Vagina (tissue), 2 donors: Measurements from ENCODE around the gene AGO3. TPM values are rescaled to one million over a fixed set of nuclear protein-coding genes. Genes with fewer than 3 reads are reported as not detected.

Source experiments
- DNase-seq, 2 donors: peaks; one replicate each; pipeline ENCODE4 v3.0.0-alpha.2; 2017; ENCODE audit errors: extremely low spot score in 2 of 2
- H3K27ac ChIP-seq: fragments of 200-600 bp; sonication (generic); one replicate; pipeline ENCODE4 v1.5.1; 2019
- H3K27me3 ChIP-seq: fragments of 200-600 bp; sonication (generic); one replicate; pipeline ENCODE4 v1.5.1; 2019
- H3K36me3 ChIP-seq, 2 donors: fragments of 200-600 bp; sonication (generic); one replicate each; pipeline ENCODE4 v1.5.1; 2017 to 2019
- H3K4me1 ChIP-seq: fragments of 200-600 bp; sonication (generic); one replicate; pipeline ENCODE4 v1.5.1; 2019
- H3K4me3 ChIP-seq, 2 donors: fragments of 200-600 bp; sonication (generic); 1 replicate in 1 of 2; 2 replicates in 1 of 2; pipeline ENCODE4 v1.5.1; 2016 to 2019
- H3K9me3 ChIP-seq: fragments of 200-600 bp; sonication (generic); one replicate; pipeline ENCODE4 v1.5.1; 2019
- POLR2A ChIP-seq, 2 donors: fragments of 450-650 bp; IDR thresholded peaks; one replicate each; pipeline ENCODE4 v1.6.1; 2017; ENCODE audit warnings: antibody characterized with exemption in 2 of 2, mild to moderate bottlenecking in 2 of 2, moderate library complexity in 2 of 2
- POLR2AphosphoS5 ChIP-seq, 2 donors: sonication (generic); formaldehyde crosslinking; IDR thresholded peaks; one replicate each; pipeline ENCODE4 v1.9.0; 2017; ENCODE audit warnings: antibody characterized with exemption in 2 of 2, mild to moderate bottlenecking in 2 of 2, low read depth in 1 of 2; ENCODE audit not compliant: insufficient read depth in 1 of 2
- intact Hi-C: fragments of 100-400 bp; cut with DNase I; formaldehyde crosslinking; loops from one replicate; pipeline ENCODE4 v1.15.1; 2023
- total RNA-seq: library from RNA; depleted of rRNA; stranded (reverse); fragments of >200 nt; gene quantifications from one replicate; pipeline ENCODE4 v1.2.3, GENCODE V29; 2016
- TF ChIP-seq, protein P1 (sequence below), 3 experiments: fragments of 450-650 bp in 2 of 3; fragments of 200-600 bp in 1 of 3; sonication (generic) in 1 of 3; IDR thresholded peaks; one replicate each; pipeline ENCODE4 v1.5.1; 2017 to 2019; ENCODE audit warnings: antibody characterized with exemption in 3 of 3, mild to moderate bottlenecking in 2 of 3, moderate library complexity in 2 of 3

The AGO3 gene
- total RNA-seq, 1 donor from 2014 or later, result 17.2 TPM

- Histone ChIP-seq H3K4me3 (peak overlapping the region; percentile 89 to 99), H3K27ac (peak overlapping the region; percentile 88), H3K36me3 (peaks cover 0 to 34% of the 10 kb centered on the region in 2 donors), H3K4me1 (peaks cover 30% of the 10 kb centered on the region), H3K27me3 (no peaks in the 10 kb centered on the region), H3K9me3 (no peaks in the 10 kb centered on the region)
- no peak for DNase-seq
- intact Hi-C loops, result no loop called here
- TF ChIP-seq, protein P1, sequence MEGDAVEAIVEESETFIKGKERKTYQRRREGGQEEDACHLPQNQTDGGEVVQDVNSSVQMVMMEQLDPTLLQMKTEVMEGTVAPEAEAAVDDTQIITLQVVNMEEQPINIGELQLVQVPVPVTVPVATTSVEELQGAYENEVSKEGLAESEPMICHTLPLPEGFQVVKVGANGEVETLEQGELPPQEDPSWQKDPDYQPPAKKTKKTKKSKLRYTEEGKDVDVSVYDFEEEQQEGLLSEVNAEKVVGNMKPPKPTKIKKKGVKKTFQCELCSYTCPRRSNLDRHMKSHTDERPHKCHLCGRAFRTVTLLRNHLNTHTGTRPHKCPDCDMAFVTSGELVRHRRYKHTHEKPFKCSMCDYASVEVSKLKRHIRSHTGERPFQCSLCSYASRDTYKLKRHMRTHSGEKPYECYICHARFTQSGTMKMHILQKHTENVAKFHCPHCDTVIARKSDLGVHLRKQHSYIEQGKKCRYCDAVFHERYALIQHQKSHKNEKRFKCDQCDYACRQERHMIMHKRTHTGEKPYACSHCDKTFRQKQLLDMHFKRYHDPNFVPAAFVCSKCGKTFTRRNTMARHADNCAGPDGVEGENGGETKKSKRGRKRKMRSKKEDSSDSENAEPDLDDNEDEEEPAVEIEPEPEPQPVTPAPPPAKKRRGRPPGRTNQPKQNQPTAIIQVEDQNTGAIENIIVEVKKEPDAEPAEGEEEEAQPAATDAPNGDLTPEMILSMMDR (IDR thresholded peaks at IDR 0.05), result no peak
- no peak for TF ChIP-seq POLR2A (IDR thresholded peaks at IDR 0.05)
- TF ChIP-seq POLR2AphosphoS5 (IDR thresholded peaks at IDR 0.05; ENCODE audit: insufficient read depth in 1 of 2, low read depth in 1 of 2), result no peak
Observed at GRCh38 chr1:36089393-36090121, 158.7 kb downstream of the AGO3 start.

- Histone ChIP-seq H3K9me3 (no peaks in the 10 kb centered on the region), H3K4me3 (no peak overlapping the region), H3K4me1 (peaks cover 27% of the 10 kb centered on the region), H3K27ac (no peak overlapping the region), H3K36me3 (peaks cover 0 to 43% of the 10 kb centered on the region in 2 donors), H3K27me3 (no peaks in the 10 kb centered on the region)
- no peak for TF ChIP-seq POLR2A (IDR thresholded peaks at IDR 0.05)
- TF ChIP-seq, protein P1 (IDR thresholded peaks at IDR 0.05), result no peak
- no peak for TF ChIP-seq POLR2AphosphoS5 (IDR thresholded peaks at IDR 0.05; ENCODE audit: insufficient read depth in 1 of 2, low read depth in 1 of 2)
- no peak for DNase-seq
- intact Hi-C loops, result no loop called here
Observed at GRCh38 chr1:36091141-36091540, 160.2 kb downstream of the AGO3 start.

GRCh38 chr1:36091698-36092097, 160.8 kb downstream of the AGO3 start:
- peaks cover 27% of the 10 kb centered on the region for H3K4me1 ChIP-seq
- H3K9me3 ChIP-seq, result no peaks in the 10 kb centered on the region
- intact Hi-C loops, result no loop called here
- TF ChIP-seq POLR2A (IDR thresholded peaks at IDR 0.05), result no peak
- TF ChIP-seq, protein P1 (IDR thresholded peaks at IDR 0.05), result no peak
- TF ChIP-seq POLR2AphosphoS5 (IDR thresholded peaks at IDR 0.05; ENCODE audit: insufficient read depth in 1 of 2, low read depth in 1 of 2), result no peak
- no peak overlapping the region for H3K4me3 ChIP-seq
- H3K27me3 ChIP-seq, result no peaks in the 10 kb centered on the region
- no peak for DNase-seq
- H3K36me3 ChIP-seq, result peaks cover 0 to 44% of the 10 kb centered on the region in 2 donors
- no peak overlapping the region for H3K27ac ChIP-seq

DNA sequence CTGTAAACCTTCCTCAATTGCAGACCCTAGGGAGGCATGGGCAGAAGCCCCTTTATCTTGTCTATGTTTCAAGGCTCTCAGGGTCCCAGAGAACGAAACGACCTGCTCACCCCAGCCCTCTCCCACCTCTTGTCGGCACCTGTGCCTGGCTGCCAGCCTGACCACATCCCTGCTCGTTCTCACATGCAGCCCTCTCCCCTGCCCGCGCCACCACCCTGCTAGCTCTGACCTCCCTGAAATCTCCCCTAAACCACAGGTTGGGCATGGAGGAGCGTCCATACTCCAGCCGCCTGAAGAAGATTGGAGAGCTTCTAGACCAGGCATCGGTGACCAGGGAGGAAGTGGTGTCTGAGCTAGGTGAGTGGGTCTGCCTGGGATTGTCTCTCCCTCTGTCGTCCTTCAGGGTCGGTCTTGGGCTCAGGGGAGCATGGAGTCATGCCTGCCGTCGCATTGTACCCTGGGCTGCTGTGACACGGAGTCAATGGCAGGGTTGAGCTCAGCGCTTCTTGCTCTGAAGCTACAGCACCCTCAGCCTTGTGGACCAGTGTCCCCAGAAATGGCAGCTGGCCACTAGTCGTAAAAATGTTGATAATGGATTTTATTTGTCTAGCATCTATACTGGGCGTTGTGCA, 161.4 kb downstream of the AGO3 start:
- H3K4me1 ChIP-seq, result peaks cover 27% of the 10 kb centered on the region
- TF ChIP-seq POLR2A (IDR thresholded peaks at IDR 0.05), result no peak
- TF ChIP-seq, protein P1 (IDR thresholded peaks at IDR 0.05), result no peak
- TF ChIP-seq POLR2AphosphoS5 (IDR thresholded peaks at IDR 0.05; ENCODE audit: insufficient read depth in 1 of 2, low read depth in 1 of 2), result no peak
- DNase-seq, result no peak
- H3K36me3 ChIP-seq, result peaks cover 0 to 44% of the 10 kb centered on the region in 2 donors
- no peaks in the 10 kb centered on the region for H3K27me3 ChIP-seq
- no peak overlapping the region for H3K4me3 ChIP-seq
- no peak overlapping the region for H3K27ac ChIP-seq
- intact Hi-C loops, result no loop called here
- H3K9me3 ChIP-seq, result no peaks in the 10 kb centered on the region

GRCh38 chr1:36092798-36093185, 161.9 kb downstream of the AGO3 start:
- DNase-seq, result no peak
- Histone ChIP-seq H3K4me1 (peaks cover 27% of the 10 kb centered on the region), H3K9me3 (no peaks in the 10 kb centered on the region), H3K4me3 (no peak overlapping the region), H3K27me3 (no peaks in the 10 kb centered on the region), H3K36me3 (peaks cover 0 to 44% of the 10 kb centered on the region in 2 donors), H3K27ac (no peak overlapping the region)
- TF ChIP-seq, protein P1 (IDR thresholded peaks at IDR 0.05), result no peak
- TF ChIP-seq POLR2A (IDR thresholded peaks at IDR 0.05) (no peak), POLR2AphosphoS5 (IDR thresholded peaks at IDR 0.05; ENCODE audit: insufficient read depth in 1 of 2, low read depth in 1 of 2) (no peak)
- intact Hi-C loops, result no loop called here
